Activated naive CD4-positive, alpha-beta T cell treated with anti-CD3 and anti-CD28 coated beads, Interleukin-2, amount 50 U/mL, for 72 hours (primary cell): ENCODE measurements around the gene CUEDC1. TPM values are rescaled to one million over a fixed set of nuclear protein-coding genes. Genes with fewer than 3 reads are reported as not detected.
A peak's percentile ranks its signal among the peaks of the same experiment; 100 is the strongest.

Source experiments
- ATAC-seq, 2 donors: fragments of 150-1000 bp; cut with Tn5 transposase; 2 replicates each; pipeline ENCODE4 v1.10.0; 2021; ENCODE audit warnings: mild to moderate bottlenecking in 2 of 2, moderate library complexity in 2 of 2
- DNase-seq, 2 donors: peaks; one replicate each; pipeline ENCODE4 v3.0.0; 2021 to 2022; ENCODE audit warnings: low spot score in 2 of 2
- H3K27ac Mint-ChIP-seq, 2 donors: one replicate each; pipeline ENCODE4 v1.8.0; 2022; ENCODE audit warnings: mild to moderate bottlenecking in 2 of 2, mixed read lengths in 2 of 2
- H3K36me3 Mint-ChIP-seq, 2 donors: one replicate each; pipeline ENCODE4 v1.8.0; 2022; ENCODE audit warnings: mixed read lengths in 2 of 2
- H3K9me3 Mint-ChIP-seq, 2 donors: one replicate each; pipeline ENCODE4 v1.8.0; 2022; ENCODE audit warnings: mixed read lengths in 2 of 2
- total RNA-seq, 2 donors: library from RNA; stranded (reverse); gene quantifications; one replicate each; pipeline ENCODE4 v1.2.3, GENCODE V29; 2022

CUEDC1 gene
- total RNA-seq, 2 donors from 2014 or later: 0.84 TPM; not detected in 1

DNA sequence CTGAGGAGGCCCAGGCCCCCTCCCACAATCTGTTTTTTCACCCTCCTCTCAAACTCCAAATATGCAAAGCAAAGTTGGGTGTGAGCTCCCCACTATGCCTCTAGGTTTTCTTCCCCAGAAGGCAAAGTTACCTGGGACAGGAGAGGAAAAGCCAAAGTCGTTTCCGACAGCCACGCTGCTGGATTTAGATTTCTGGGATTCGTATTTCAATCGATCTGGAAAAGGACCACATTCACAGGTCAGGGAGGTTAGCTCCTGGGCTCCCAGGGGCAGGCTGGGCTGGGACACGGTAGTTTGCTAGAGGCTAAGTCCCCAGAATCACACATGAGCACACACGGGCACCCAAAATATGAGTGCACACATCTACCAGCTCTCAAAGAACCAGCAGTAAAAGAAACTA lies 84.1 kb downstream of the CUEDC1 start:
- Mint-ChIP-seq H3K36me3 (no peaks in the 10 kb centered on the region), H3K9me3 (no peaks in the 10 kb centered on the region), H3K27ac (no peak overlapping the region)
- DNase-seq (no peak), ATAC-seq (no peak)

DNA sequence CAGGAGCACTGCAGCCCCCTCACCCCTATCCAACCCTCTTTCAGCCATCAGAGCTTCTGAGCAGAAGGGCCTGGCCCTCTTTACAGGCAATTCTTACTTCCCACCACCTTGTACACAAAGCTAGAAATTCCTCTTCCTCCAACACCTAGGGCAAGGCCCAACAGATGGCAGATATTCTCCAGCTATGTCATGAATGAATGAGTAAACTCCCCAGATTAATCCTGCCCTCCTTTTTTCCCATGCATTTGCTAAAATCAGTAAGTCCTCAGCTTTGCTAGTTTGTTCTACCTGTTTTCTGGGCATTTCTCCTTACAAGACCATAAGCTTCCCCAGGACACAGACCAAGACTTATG lies 85.0 kb downstream of the CUEDC1 start:
- Mint-ChIP-seq H3K27ac (no peak overlapping the region), H3K36me3 (no peaks in the 10 kb centered on the region), H3K9me3 (no peaks in the 10 kb centered on the region)
- ATAC-seq (no peak), DNase-seq (no peak)

DNA sequence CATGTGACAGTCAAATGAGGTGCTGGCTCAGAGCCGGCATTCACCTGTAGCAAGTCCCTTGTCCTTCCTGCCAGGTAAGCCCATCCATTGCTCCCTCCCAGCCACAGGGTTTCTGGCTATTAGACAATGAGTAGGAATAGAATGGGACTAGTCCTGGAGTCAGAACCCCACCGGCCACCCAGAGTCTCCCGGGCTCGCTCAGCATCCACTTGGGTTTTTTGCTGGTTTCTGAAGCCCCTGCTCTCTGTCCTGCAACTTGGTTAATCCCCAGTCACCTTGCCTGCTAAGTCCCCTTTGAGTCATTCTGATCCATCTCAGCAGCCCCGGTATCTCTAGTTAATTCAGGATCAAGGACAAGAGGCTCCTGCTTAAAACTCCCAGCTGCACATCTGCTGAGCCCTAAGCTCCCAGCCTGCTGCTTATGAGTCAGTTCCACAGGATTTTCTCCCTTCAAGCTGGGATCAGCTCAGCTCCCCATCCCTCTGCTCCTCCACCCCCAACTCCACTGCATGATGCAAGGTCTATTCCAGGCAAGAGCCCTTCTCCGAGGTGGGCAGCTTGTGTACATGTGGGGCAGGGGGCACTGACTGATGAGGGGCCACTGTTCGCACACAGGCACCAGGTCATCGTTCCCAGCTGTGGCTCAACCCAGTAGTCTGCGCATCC lies 85.5 kb downstream of the CUEDC1 start:
- ATAC-seq (no peak), DNase-seq (no peak)
- Mint-ChIP-seq H3K36me3 (no peaks in the 10 kb centered on the region), H3K9me3 (no peaks in the 10 kb centered on the region), H3K27ac (peak overlapping the region in 1 of 2 donors; percentile 60)

DNA sequence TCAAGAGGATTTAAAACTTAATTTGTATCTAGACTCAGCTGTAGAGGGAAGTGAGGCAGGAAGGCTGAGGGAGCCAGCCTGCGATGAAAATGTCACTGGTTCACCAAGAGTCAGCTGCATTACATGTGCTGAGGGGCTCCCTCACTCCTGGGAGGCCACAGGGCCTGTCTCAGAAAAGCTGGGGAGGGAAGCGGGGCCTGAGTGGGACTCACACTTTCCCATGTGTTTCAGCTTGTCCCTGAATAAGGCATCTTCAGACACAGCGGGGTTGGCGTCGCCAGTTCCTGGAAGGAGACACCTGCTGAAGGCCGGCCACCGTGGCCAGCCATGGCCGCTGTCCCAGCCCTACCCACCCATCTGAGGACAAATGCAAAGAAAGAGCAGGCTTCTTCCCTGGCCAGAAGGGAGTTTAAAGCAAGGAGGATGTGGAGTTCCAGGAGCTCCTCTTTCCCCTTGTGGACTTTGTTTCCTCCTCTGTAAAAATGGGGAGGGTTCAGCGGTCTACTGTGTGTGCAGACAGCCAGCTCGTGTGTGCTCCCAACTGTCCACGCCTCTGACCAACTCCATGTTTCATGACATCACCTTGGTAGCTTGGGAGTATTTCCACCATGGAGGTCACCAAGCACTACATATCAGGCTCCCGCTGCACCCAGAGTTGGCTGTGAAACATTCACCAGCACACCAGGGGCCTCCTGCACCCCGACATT lies 86.1 kb downstream of the CUEDC1 start:
- ATAC-seq (no peak), DNase-seq (no peak)
- H3K36me3 Mint-ChIP-seq: no peaks in the 10 kb centered on the region
- H3K9me3 Mint-ChIP-seq: no peaks in the 10 kb centered on the region
- H3K27ac Mint-ChIP-seq: no peak overlapping the region

DNA sequence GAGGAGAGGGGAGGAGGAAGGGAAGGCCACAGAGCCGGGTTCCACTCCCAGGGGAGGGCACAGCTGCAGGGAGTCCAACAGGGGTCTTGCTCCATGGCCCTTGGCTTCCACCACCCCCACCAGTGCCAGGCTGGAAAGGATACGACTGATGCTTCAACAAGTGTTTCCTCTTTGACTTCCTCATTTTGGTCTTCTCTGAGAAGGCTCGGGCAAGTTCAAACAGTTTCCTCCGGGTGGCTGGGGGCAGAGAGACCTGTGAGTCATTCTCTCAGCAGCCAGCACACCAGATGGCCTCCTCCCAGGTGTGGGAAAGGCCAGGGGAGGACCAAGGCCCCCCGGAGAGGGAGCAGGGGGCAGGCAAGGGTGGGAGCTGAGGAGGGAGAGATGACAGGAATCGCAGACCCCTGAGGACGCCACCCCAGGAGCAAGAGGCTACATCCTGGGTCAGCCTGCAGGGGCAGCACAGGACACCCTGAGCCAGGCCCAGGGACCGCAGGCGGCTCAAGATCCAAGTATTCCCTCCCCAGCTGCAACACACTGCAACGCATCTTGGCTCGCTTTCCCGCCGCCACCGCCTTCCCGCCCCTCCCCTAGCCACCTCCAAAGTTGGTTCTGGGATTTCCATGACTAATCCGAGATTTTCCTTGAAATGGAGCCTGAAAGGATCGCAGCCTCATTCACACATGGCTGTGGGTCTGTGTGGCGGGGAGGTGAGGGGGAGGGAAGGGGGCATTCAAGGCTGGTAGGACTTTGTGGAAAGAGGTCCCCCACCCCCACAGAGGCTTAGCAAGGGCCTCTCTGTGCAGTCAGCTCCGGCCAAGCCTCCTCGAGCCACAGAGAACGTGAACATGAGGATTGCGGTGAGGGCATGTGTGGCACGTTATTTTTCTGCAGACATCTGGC lies 87.0 kb downstream of the CUEDC1 start:
- peak; percentile 78 to 94 for ATAC-seq
- peak in 1 of 2 donors; percentile 41 for DNase-seq
- H3K36me3 Mint-ChIP-seq: no peaks in the 10 kb centered on the region
- H3K27ac Mint-ChIP-seq: peak overlapping the region; percentile 59 to 60
- H3K9me3 Mint-ChIP-seq: no peaks in the 10 kb centered on the region

DNA sequence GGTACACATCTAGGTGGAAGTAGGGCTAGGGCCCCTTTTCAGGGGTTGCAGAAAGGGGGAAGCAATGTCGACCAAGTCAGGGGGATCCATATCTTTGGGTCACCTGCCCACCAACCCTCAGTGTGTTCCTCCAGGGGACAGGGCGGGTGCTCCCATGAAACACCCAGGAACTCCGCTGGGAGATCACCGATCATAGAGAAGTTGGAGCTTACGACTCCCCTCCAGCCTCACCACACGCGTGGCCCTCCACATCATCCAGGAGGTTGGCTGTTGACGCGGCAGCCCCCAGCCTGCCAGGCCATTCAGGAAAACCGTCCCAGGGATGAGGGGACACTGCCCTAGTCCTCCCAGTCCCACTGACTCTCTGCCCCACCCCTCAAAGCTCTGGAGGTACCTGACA lies 88.1 kb downstream of the CUEDC1 start:
- Mint-ChIP-seq H3K9me3 (no peaks in the 10 kb centered on the region), H3K36me3 (no peaks in the 10 kb centered on the region), H3K27ac (peak overlapping the region; percentile 24 to 59)
- DNase-seq (no peak), ATAC-seq (no peak)

DNA sequence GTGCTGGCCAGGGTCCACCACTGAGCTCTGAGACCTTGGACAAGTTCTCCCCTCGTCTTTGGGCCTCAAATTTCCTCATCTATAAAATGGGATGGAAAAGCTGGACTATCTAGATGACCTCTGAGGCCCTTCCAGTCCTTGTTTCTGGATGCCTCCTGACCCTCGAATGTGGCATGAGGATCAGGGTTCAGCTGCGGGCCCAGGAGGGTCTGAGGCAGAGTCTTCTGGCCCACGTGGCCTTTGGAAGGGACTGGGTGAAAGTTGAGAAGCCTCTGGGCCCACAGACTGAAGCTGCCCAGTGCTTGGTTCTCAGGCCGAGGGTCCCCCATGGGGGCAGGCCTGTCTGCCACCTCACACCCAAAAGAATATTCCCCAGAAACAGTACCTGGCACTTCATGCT lies 88.5 kb downstream of the CUEDC1 start:
- DNase-seq: no peak
- no peak for ATAC-seq
- Mint-ChIP-seq H3K36me3 (no peaks in the 10 kb centered on the region), H3K27ac (no peak overlapping the region), H3K9me3 (no peaks in the 10 kb centered on the region)

DNA sequence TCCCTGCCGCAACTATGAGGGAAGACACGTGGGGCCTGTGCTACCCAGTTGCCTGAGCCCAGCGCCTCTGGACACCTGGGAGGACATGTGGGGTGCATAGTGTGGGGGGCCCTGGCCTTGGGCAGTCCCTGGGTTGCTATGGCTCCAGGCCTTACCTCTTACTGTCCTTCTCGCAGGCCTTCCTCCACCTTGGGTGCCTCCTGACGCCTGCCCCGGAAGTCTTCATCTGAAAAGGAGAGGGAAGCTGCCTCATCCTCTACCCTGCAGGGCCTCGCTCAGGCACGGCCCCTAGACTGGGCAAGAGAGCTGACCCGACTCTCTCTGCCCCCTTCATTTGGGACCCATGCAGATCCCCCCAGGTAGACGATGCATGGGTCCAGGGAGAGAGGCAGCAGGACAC lies 88.9 kb downstream of the CUEDC1 start:
- ATAC-seq (no peak), DNase-seq (no peak)
- H3K36me3 Mint-ChIP-seq: no peaks in the 10 kb centered on the region
- H3K9me3 Mint-ChIP-seq: no peaks in the 10 kb centered on the region
- peak overlapping the region in 1 of 2 donors; percentile 36 for H3K27ac Mint-ChIP-seq

DNA sequence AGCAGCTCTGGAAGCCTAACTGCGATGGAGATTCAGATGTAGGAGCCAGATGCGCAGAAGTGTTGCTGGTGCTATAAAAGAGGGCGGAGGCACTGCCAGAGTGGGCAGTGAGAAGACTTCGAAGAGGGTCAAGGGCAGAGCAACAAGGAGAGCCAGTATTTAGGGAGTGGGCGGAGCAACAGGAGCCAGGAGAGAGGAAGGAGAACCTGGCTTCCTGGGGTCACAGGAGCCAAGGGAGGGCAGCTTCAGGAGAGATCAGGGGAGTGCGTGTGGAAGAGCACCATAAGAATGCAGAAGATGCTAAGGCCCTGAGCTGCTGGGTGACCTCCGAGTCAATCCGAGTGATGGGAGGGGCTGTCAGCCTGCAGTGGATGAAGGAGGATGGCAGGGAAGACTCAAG lies 90.9 kb downstream of the CUEDC1 start:
- no peak for DNase-seq
- Mint-ChIP-seq H3K36me3 (no peaks in the 10 kb centered on the region), H3K27ac (no peak overlapping the region), H3K9me3 (no peaks in the 10 kb centered on the region)
- ATAC-seq: no peak

DNA sequence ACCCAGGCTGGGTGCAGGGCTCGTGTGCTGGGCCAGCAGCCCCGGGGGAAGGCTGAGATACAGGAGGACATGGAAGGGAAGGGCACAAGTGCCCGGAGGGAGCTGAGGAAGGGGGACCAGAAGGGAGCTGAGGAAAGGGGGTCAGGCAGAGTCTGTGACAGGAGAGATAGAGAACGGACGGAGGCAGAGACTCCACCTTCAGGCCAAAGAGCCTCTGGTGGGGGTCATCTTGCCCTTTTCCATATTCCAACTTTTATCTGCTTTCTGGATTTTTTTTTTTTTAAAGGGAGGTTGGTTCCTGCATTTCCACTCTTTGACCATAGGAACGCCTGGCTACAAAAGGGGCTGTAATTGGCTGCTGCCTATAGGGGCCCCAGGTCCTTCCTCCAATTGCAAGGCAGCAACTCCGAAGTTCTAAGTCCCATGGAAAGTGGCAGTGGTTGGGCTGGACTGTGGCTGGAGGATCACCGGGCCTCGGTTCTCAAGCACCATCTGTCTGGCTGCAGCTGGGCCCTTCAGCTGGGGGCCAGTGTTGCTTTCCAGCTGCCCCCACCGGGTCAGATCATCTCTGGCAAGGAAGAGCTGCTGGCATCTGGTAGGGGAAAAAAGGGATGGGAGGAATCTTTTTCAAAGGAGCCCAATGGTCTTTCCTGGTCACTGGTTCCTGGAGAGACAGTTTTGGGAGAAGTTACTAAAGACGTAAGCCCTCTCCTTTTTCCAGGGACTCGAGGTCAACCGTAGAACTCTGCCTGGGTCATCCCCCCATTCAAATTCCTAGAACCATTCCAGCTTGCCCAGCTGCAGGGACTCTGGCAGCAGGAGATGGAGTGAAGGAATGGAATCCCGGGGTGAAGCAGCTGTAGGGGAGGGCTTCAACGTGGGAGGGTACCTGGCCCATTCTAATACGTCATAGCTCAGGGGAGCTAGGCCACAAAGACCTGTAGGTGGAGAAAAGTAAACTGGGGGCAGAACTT lies 92.2 kb downstream of the CUEDC1 start:
- H3K36me3 Mint-ChIP-seq: no peaks in the 10 kb centered on the region
- ATAC-seq (no peak), DNase-seq (no peak)
- H3K9me3 Mint-ChIP-seq: no peaks in the 10 kb centered on the region
- no peak overlapping the region for H3K27ac Mint-ChIP-seq

DNA sequence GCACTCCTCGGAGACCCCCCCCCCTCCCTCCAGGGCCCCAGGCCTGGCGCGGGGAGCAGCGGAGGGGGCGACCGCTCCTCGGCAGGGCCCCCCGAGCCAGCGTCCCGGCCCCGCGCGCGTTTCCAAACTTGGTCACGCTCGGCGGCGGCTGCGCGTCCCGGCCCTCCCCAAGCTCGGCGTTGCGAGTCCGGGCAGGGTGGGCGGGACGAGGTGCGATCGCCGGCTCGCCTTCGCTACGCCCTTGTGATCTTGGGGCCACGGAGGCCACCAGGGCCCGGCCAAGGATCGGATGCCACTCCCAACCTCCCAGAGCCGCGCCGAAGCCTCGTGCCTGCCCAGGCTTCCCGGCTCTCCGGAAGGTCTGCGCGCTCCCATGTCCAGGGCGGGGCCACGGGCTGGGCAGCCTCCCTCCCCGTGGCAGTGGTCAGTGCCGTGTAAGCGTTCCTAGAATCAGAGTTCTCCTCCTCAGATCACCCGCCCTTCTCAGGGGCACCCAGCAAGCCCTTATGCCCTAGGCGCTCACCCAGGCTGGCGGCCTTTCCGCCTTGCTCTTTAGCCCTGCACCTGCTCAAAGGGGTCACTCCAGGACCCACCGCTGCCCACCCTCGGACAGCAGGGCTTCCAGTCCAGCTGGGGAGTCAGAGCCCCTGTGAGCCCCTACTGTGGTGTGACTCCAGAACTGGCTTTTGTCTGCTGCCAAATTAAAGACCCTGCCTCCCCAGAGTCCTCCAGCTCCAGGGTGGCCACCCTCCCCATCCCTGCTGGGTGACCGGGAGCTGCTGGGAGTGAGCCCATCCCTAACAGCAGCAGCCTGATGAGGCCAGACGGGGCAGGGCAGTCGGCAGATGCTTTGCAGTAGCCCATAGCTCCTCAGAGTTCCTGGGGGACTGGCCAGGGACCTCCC lies 93.2 kb downstream of the CUEDC1 start:
- ATAC-seq (peak in 1 of 2 donors; percentile 2), DNase-seq (no peak)
- Mint-ChIP-seq H3K36me3 (no peaks in the 10 kb centered on the region), H3K27ac (no peak overlapping the region), H3K9me3 (no peaks in the 10 kb centered on the region)

DNA sequence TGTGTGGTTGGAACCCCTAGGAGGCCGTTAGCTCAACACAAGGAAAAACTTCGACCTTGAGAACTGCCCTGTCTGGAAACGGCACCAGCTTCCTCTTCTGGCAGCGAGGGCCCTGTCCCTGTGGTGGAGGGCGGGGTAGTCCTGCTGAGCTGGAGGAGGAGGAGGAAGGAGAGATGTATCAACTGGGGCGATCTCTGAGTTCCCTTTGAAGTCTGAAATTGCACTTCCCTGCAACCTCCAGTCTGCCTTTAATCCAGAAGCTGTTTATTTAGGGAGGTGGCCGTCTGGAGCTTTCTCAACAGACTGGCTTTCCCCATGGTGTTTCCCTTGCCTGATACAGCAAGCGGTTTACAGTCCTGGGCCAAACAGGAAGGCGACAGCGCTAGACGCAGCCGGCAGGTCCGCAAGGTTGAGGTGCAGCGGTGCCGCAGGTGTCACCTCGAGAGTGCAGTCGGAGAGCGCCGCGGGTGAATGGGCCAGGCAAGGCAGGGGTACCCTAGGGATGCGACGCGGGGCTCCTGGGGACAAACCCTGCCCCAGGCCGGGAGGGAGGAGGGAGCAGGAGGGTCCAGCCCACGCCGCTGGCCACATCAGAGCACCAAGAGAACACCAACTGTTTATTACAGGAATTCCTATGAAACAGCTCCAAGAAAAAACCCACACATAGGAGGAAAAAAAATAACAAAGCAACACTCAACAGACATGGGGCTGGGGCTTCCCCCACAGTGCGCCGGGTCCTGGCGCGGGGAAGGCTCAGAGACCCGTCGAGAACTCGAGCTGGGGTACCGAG lies 94.0 kb downstream of the CUEDC1 start:
- peak; percentile 65 to 67 for ATAC-seq
- Mint-ChIP-seq H3K36me3 (no peaks in the 10 kb centered on the region), H3K27ac (peak overlapping the region in 1 of 2 donors; percentile 87), H3K9me3 (no peaks in the 10 kb centered on the region)
- DNase-seq: peak in 1 of 2 donors; percentile 39

DNA sequence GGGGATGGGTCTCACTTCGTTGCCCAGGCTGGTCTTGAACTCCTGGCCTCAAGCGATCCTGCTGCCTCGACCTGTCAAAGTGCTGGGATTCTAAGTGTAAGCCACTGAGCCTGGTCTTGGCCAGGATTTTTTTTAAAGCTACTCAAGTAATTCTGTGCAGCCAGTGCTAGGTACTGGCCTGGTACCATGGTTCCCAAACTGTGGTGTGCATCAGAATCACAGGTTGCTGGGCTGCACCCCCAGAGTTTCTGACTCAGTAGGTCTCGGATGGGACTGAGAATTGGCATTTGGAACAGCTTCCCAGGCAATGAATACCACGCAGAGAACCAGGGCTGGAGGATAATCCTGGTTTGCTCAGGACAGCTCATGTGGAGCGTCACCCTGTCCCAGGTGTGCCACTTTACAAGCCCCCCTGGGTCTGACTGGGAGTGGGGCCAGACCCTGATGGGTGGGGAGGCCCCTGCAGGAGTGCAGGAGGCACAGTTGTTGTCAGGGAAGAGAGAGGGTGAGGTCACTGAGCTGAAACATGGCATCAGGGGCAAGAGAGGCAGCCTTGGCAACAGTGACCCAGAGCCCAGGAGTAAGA lies 94.7 kb downstream of the CUEDC1 start:
- H3K27ac Mint-ChIP-seq: no peak overlapping the region
- DNase-seq (peak in 1 of 2 donors; percentile 40), ATAC-seq (peak in 1 of 2 donors; percentile 22)
- H3K36me3 Mint-ChIP-seq: no peaks in the 10 kb centered on the region
- H3K9me3 Mint-ChIP-seq: no peaks in the 10 kb centered on the region

DNA sequence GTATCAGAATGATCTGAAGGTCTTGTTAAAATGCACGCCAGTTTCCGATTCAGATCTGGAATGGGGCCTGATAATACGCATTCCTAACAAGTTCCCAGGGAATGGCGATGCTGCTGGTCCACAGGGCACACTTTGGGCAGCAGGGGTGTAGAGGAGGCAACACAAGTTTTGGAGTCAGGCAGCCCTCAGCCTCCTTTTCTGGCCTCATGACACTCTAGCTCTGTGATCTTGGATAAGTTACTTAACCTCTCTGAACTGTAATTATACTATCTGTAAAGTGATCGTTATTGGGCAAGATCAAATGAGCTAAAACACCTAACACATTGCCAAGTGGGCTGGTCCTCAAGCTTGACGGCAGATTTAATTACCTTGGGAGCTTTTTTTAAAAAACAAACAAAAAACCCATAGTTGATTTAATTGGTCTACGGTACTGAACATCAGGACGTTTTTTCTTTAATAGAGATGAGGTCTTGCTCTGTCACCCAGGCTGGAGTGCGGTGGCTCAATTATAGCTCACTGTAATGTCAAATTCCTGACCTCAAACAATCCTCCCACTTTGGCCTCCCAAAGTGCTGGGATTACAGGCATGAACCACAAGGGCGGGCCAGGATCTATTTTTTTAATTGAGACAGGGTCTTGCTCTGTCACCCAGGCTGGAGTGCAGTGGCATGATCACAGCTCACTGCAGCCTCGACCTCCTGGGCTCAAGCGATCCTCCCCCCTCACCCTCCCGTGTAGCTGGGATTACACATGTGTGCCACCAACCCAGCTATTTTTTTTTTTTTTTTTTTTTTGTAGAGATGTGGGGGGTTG lies 95.4 kb downstream of the CUEDC1 start:
- peak in 1 of 2 donors; percentile 37 for DNase-seq
- H3K9me3 Mint-ChIP-seq: no peaks in the 10 kb centered on the region
- ATAC-seq: no peak
- no peak overlapping the region for H3K27ac Mint-ChIP-seq
- H3K36me3 Mint-ChIP-seq: no peaks in the 10 kb centered on the region
